ENCODE data around the gene DPP8.

Gene DPP8

DNA sequence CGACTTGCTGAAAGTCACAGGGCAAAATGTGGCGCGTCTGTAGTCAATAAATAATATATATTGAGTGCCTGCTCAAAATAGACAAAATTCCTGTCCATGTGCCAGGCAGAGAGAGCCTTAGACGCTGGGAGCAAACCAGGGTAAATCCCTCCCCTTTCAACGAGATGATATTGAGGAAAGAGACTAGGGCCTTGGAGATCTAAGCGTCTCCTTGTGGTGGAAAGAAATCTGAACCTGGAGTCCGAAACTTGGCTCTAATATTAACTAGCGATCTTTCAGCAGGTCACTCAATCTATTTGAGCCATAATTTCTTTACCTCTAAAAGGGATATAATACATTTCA lies 348 bp upstream of the DPP8 start:
- H3K4me2 ChIP-seq = peak overlapping the region; percentile 29 to 74 (median 51); a peak in 19 of 22 replicates
- H3K9ac ChIP-seq = peak overlapping the region in 10 of 11 experiments; percentile 92 to 99 (median 96); a peak in 19 of 22 replicates
- peaks cover 21 to 32% (median 27%) of the 10 kb centered on the region in 11 experiments for H3K36me3 ChIP-seq
- peak overlapping the region in 10 of 11 experiments; percentile 93 to 99 (median 96); a peak in 18 of 22 replicates for H3K27ac ChIP-seq
- no peaks in the 10 kb centered on the region for H3K9me3 ChIP-seq (replicated peaks in 1 of 11)
- H3K4me3 ChIP-seq = peak overlapping the region; percentile 79 to 99 (median 92); a peak in 19 of 20 replicates
- peaks cover 26 to 42% (median 31%) of the 10 kb centered on the region in 11 experiments; a peak in 20 of 22 replicates for H4K20me1 ChIP-seq
- no peaks in the 10 kb centered on the region for H3K27me3 ChIP-seq
- peaks cover 14 to 39% (median 25%) of the 10 kb centered on the region in 10 experiments; a peak in 19 of 20 replicates for H3K4me1 ChIP-seq
- no peak for TF ChIP-seq Cebpa-rat (IDR thresholded peaks at IDR 0.05)

DNA sequence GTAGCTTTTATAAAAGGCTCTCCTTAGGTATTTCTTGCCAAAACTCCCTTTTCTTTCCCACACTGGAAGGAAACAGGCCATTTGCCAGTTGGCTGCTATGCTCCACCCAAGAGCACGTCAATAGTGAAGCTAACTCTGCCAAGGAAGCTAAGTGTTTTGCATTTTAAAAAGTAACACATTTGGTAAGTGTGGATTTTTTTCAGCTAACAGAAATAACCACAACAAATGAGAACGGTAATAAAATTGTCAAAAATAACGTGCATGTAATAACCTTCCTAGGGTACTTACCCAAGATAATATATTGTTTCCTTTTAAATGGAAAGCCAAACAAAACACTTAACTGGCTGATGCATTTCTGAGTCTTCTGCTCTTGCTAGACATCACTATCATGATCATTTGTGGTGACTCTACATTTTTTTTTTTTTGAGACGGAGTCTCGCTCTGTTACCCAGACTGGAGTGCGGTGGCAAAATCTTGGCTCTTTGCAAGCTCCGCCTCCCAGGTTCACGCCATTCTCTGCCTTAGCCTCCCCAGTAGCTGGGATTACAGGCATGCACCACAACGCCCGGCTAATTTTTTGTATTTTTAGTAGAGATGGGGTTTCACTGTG lies 4.6 kb downstream of the DPP8 start:
- H3K9ac ChIP-seq = no peak overlapping the region
- H4K20me1 ChIP-seq = peaks cover 35 to 85% (median 69%) of the 10 kb centered on the region in 11 experiments; a peak in 20 of 22 replicates
- peaks cover 14 to 27% (median 20%) of the 10 kb centered on the region in 10 experiments; a peak in 19 of 20 replicates for H3K4me1 ChIP-seq
- no peak overlapping the region for H3K27ac ChIP-seq
- no peak overlapping the region for H3K4me3 ChIP-seq
- H3K27me3 ChIP-seq = no peaks in the 10 kb centered on the region
- no peak overlapping the region for H3K4me2 ChIP-seq
- H3K36me3 ChIP-seq = peaks cover 70 to 82% (median 76%) of the 10 kb centered on the region in 11 experiments
- no peaks in the 10 kb centered on the region for H3K9me3 ChIP-seq (replicated peaks in 1 of 11)
- no peak for TF ChIP-seq Cebpa-rat (IDR thresholded peaks at IDR 0.05)

GRCh38 chr15:65512189-65512588 lies 5.3 kb downstream of the DPP8 start:
- H3K4me2 ChIP-seq = no peak overlapping the region
- H3K27ac ChIP-seq = no peak overlapping the region
- H3K36me3 ChIP-seq = peaks cover 77 to 89% (median 83%) of the 10 kb centered on the region in 11 experiments
- no peak overlapping the region for H3K9ac ChIP-seq
- H4K20me1 ChIP-seq = peaks cover 35 to 92% (median 74%) of the 10 kb centered on the region in 11 experiments; a peak in 20 of 22 replicates
- no peak for TF ChIP-seq Cebpa-rat (IDR thresholded peaks at IDR 0.05)
- no peaks in the 10 kb centered on the region for H3K27me3 ChIP-seq
- H3K9me3 ChIP-seq (replicated peaks in 1 of 11) = no peaks in the 10 kb centered on the region
- H3K4me3 ChIP-seq = no peak overlapping the region
- H3K4me1 ChIP-seq = peaks cover 13 to 27% (median 17%) of the 10 kb centered on the region in 10 experiments; a peak in 19 of 20 replicates

- Histone ChIP-seq H3K4me2 (no peak overlapping the region), H3K9me3 (replicated peaks in 1 of 11) (no peaks in the 10 kb centered on the region), H3K4me1 (0 out of 20 replicates have a peak, but pooled peaks cover 0 to 6% (median 0%) of the 10 kb centered on the region in 10 experiments), H3K4me3 (no peak overlapping the region), H3K27ac (no peak overlapping the region), H3K9ac (no peak overlapping the region), H4K20me1 (peaks cover 8 to 83% (median 65%) of the 10 kb centered on the region in 11 experiments; a peak in 18 of 22 replicates), H3K27me3 (no peaks in the 10 kb centered on the region), H3K36me3 (peaks cover 87 to 100% (median 96%) of the 10 kb centered on the region in 11 experiments)
- no peak for TF ChIP-seq Cebpa-rat (IDR thresholded peaks at IDR 0.05)
Observed at GRCh38 chr15:65509321-65509720, 8.2 kb downstream of the DPP8 start.

DNA sequence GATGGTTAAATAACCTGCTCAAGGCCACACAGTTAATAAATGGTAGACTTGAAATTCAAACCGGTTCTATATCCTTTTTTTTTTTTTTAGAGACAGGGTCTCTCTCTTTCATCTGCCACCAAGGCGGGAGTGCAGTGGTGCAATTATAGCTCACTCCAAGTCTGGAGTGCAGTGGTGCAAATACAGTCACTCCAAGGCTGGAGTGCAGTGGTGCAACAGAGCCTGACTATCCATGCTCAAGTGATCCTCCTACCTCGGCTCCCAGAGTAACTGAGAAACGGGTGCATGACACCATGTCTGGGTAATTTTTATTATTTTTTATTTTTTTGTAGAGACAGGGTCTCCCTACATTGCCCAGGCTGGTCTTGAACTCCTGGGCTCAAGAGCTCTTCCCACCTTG lies 23.4 kb downstream of the DPP8 start:
- no peak for TF ChIP-seq Cebpa-rat (IDR thresholded peaks at IDR 0.05)
- peaks cover 88 to 100% (median 97%) of the 10 kb centered on the region in 11 experiments for H3K36me3 ChIP-seq

GRCh38 chr15:65484876-65485275 lies 32.6 kb downstream of the DPP8 start:
- Histone ChIP-seq H3K36me3 (peaks cover 95 to 100% (median 98%) of the 10 kb centered on the region in 11 experiments), H3K9ac (no peak overlapping the region), H3K27me3 (no peaks in the 10 kb centered on the region), H3K9me3 (replicated peaks in 1 of 11) (no peaks in the 10 kb centered on the region), H3K4me1 (no peaks in the 10 kb centered on the region), H3K27ac (no peak overlapping the region), H3K4me2 (no peak overlapping the region), H4K20me1 (peaks cover 0 to 40% (median 8%) of the 10 kb centered on the region in 11 experiments; a peak in 10 of 22 replicates), H3K4me3 (no peak overlapping the region)
- TF ChIP-seq Cebpa-rat (IDR thresholded peaks at IDR 0.05) = no peak

More for the DNA sequence above, 23.4 kb downstream of the DPP8 start:
- Histone ChIP-seq H3K9ac (no peak overlapping the region), H3K9me3 (replicated peaks in 1 of 11) (no peaks in the 10 kb centered on the region), H4K20me1 (peaks cover 18 to 87% (median 64%) of the 10 kb centered on the region in 11 experiments; a peak in 21 of 22 replicates), H3K4me3 (no peak overlapping the region), H3K4me1 (peaks cover 0 to 11% (median 4%) of the 10 kb centered on the region in 10 experiments; a peak in 9 of 20 replicates), H3K27me3 (no peaks in the 10 kb centered on the region), H3K27ac (no peak overlapping the region), H3K4me2 (peak overlapping the region in 4 of 11 experiments; percentile 3 to 12 (median 8); a peak in 2 of 22 replicates)

DNA sequence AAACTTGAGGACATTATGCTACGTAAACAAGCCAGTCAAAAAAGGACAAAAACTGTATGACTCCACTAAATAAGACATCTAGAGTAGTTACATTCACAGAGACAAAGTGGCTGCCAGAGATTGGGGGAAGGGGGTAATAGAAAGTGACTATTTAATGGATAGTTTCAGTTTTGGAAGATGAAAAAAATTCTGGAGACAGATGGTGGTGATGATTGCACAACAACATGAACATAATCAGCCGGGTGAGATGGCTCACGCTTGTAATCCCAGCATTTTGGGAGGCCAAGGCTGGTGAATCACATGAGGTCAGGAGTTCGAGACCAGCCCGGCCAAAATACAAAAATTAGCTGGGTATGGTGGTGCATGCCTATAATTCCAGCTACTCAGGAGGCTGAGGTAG lies 40.6 kb downstream of the DPP8 start:
- peaks cover 94 to 100% (median 99%) of the 10 kb centered on the region in 11 experiments for H3K36me3 ChIP-seq
- H4K20me1 ChIP-seq = peaks cover 0 to 50% (median 20%) of the 10 kb centered on the region in 11 experiments; a peak in 14 of 22 replicates
- H3K9me3 ChIP-seq (replicated peaks in 1 of 11) = no peaks in the 10 kb centered on the region
- 0 out of 22 replicates have a peak overlapping the region, but pooled peaks of 1 of the 11 experiments have one; percentile 13 for H3K27ac ChIP-seq
- no peaks in the 10 kb centered on the region for H3K27me3 ChIP-seq
- no peak overlapping the region for H3K9ac ChIP-seq
- peak in 6 of 11 experiments; percentile 24 to 71 (median 54); a peak in 4 of 22 replicates for TF ChIP-seq Cebpa-rat (IDR thresholded peaks at IDR 0.05)
- 0 out of 20 replicates have a peak, but pooled peaks cover 0 to 5% (median 0%) of the 10 kb centered on the region in 10 experiments for H3K4me1 ChIP-seq
- peak overlapping the region in 1 of 11 experiments; percentile 29; a peak in 1 of 22 replicates for H3K4me2 ChIP-seq
- H3K4me3 ChIP-seq = no peak overlapping the region

DNA sequence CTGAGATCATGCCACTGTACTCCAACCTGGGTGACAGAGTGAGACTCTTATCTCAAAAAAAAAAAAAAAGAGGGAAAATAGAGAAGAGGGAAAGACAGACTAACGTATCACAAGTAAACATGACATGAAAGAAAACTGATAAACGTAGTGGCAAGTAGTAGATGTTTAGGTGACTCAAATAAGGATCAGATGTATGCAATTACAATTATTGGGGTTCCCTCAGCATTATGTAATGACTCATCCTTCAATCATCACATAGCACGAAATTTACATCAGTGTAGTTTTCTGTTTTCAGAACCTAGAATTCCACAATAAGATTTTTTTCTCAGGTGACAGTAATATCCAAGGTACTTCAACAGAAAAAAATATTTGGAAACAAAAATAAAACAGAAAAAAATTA lies 46.6 kb downstream of the DPP8 start:
- no peaks in the 10 kb centered on the region for H3K9me3 ChIP-seq (replicated peaks in 1 of 11)
- no peak overlapping the region for H3K27ac ChIP-seq
- no peak for TF ChIP-seq Cebpa-rat (IDR thresholded peaks at IDR 0.05)
- H3K4me3 ChIP-seq = no peak overlapping the region
- no peaks in the 10 kb centered on the region for H3K27me3 ChIP-seq
- H3K9ac ChIP-seq = no peak overlapping the region
- no peaks in the 10 kb centered on the region for H3K4me1 ChIP-seq
- H3K36me3 ChIP-seq = peaks cover 93 to 100% (median 99%) of the 10 kb centered on the region in 11 experiments
- H3K4me2 ChIP-seq = no peak overlapping the region
- peaks cover 0 to 61% (median 18%) of the 10 kb centered on the region in 11 experiments; a peak in 15 of 22 replicates for H4K20me1 ChIP-seq

GRCh38 chr15:65468229-65468909 lies 49.1 kb downstream of the DPP8 start:
- H3K4me3 ChIP-seq = no peak overlapping the region
- peaks cover 0 to 47% (median 11%) of the 10 kb centered on the region in 11 experiments; a peak in 13 of 22 replicates for H4K20me1 ChIP-seq
- no peak for TF ChIP-seq Cebpa-rat (IDR thresholded peaks at IDR 0.05)
- H3K4me1 ChIP-seq = no peaks in the 10 kb centered on the region
- H3K9ac ChIP-seq = no peak overlapping the region
- no peaks in the 10 kb centered on the region for H3K9me3 ChIP-seq (replicated peaks in 1 of 11)
- H3K27me3 ChIP-seq = no peaks in the 10 kb centered on the region
- peaks cover 94 to 100% (median 99%) of the 10 kb centered on the region in 11 experiments for H3K36me3 ChIP-seq
- no peak overlapping the region for H3K4me2 ChIP-seq
- H3K27ac ChIP-seq = no peak overlapping the region

Measured in BLaER1 treated with 17β-estradiol and CSF1 and Interleukin-3, amounts not matched to agents 10 nM and 100 nM (cell line).